Erythroblast (primary cell): ENCODE data around the gene ARHGAP26.

Experiments used
- DNase-seq, 2 experiments: peaks; one replicate each; lab custom pipeline; 2025; lab: John Stamatoyannopoulos, UW
- GATA1 ChIP-seq: IDR thresholded peaks from 2 replicates; pipeline ENCODE4 v1.6.1; 2011; ENCODE audit warnings: low read depth, mild to moderate bottlenecking, control low read depth, low read length, moderate library complexity
- POLR2A ChIP-seq: IDR thresholded peaks from 2 replicates; pipeline ENCODE4 v1.6.1; 2011; ENCODE audit warnings: mild to moderate bottlenecking, low read length

Gene ARHGAP26

DNA sequence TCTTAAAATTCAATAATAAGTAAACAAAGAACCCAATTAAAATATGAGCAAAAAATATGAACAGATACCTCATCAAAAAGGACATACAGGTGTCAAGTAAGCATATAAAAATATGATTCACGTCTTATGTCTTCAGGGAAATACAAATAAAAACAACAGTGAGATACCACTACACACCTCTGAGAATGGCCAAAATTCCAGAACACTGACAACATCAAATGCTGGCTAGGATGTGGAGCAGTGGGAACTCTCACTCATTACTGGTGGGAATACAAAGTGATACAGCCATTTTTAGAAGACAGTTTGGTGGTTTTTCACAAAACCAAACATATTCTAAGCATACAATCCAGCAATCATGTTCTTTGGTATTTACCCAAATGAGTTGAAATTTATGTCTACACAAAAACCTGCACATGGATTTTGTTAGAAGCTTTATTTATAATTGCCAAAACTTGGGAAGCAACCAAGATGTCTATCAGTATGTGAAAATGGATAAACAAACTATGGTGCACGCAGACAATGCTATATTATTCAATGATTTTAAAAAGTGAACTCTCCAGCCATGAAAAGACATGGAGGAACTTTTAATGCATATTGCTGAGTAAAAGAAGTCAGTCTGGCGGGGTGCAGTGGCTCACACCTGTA, 381.0 kb downstream of the ARHGAP26 start:
- TF ChIP-seq GATA1 (no peak), POLR2A (no peak)

DNA sequence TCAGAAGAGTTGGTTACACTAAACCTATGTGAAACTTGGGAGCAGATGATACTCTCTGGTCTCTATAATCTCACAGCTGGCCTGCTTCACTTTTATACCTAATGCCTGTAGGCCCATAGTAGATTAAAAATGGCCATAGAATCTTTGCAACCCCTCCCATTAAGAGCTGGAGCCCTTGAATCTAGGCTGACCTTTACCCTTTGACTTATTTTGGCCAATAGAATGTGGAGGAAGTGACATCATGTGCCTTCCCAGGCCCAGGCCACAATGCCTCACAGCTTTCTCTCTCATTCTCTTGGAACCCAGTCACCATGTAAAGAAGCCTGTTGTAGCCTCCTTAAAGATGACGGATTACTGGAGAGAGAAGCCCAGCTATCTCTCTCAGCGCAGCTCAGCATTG, 382.3 kb downstream of the ARHGAP26 start:
- TF ChIP-seq GATA1 = no peak
- TF ChIP-seq POLR2A = no peak
- no peak for DNase-seq

More for the DNA sequence above, 381.0 kb downstream of the ARHGAP26 start:
- DNase-seq = no peak

DNA sequence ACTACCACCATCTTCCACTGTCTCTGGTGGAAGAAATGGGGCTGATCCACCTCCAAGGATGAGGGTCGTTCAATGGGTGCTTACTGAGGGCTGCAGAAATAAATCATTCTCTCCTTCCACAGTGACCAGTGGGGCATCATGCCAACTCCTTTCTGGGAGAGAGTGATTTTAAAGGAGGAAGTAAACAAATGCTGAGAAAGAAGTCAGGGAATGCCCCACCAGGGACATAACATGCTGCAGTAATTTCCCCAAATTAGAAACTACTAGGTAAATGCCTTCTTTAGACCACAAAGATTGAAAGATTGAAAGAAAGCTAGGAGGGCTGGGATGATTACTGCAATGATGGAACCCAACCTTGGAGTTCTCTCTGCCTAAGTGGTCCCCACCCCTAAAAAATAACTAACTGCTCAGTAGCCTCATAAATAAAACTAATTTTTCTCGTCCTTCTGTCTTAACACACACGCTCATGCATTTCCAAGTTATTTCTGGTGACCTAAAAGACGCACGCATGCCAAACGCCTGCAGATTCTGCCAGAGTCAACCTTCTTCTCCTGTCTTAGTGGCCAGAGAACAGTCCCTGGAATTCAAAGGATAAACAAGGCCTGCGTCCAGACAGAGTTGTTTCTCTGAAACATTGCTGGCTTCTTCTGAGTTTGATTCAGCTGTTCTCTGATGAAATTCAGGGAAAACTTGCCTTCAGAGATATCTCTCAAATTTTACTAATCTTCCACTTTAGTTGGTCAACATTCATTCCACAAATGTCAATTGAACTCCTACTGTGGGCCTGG, 383.3 kb downstream of the ARHGAP26 start:
- DNase-seq = no peak
- no peak for TF ChIP-seq GATA1
- TF ChIP-seq POLR2A = no peak

DNA sequence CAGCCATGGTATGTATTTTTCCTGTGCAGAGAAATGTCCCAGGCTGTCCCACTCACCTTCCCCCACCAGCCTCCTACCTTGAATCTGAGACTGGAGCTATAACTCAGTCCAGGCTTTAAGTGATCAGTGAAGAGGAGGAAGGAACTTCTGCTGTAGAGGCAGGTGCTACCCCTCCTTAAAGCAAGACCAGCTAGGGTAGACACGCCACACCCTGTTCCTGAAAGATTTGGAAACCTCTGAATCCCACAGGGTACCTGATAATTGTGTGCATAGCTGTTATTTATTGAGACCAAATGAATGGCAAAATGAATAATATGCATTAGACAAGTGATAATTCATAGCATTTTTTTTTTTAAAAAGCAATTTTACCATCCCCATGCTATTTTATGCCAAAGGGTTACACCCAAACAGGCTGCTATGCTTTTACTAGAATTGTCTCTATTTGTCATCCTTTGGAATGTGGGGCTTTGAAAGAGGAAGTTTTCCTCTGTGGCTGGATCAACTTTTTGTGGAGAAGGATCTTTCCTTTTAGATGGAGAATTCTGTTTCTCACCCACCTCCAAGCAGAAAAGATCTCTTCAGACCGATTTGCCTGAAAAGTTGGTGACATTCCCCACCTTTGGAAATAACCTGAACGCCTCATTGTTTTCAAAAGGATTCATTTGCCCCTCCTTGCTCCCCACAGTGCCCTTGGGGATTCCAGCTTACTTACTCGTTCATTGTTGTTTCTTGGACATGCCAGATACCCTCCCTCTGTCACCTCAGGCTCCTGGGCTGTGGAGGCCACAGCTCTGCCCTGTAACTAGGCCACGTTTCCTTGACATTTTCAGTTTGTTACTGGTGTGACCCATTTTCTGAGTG, 384.6 kb downstream of the ARHGAP26 start:
- TF ChIP-seq GATA1 (no peak), POLR2A (no peak)
- no peak for DNase-seq

DNA sequence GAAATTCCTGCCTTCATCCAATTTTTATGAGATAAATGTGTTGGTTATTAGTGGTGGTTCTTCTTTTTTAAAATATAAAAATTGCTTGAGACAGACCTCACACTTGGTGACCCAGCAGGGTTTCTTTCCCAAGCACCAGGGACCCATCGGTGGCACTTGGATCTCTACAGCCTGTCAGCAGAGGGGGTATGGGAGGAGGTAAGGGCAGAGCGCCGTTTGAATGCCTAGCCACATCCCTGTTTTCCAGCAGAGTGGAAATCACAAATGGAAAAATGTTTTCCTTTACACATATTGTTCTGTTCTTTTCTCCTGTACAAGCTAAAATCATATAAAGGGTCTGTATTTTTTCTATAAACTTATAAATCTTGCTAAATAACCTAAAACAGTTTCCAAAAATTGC, 385.3 kb downstream of the ARHGAP26 start:
- peak in 1 of 2 experiments; percentile 1 for DNase-seq
- TF ChIP-seq POLR2A = no peak
- no peak for TF ChIP-seq GATA1

DNA sequence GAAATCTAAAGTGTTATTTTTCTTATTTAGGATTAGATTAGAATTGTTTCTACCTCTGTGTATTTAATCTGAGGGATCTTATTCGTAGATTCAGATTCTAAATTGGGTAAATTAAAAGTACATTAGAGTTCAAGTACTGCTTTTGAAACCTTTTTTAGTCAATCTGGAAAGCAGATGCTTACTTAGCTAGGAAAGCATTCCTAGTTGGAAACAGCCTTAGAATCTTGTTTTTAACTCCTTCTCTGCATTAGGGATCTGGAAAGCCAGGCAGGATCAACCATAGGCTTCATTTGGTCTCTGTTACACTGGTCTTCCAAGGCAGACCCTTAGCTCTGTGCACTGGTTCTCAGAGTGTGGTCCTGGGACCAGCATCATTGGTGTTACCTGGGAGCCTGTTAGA, 385.9 kb downstream of the ARHGAP26 start:
- DNase-seq = no peak
- no peak for TF ChIP-seq GATA1
- no peak for TF ChIP-seq POLR2A

DNA sequence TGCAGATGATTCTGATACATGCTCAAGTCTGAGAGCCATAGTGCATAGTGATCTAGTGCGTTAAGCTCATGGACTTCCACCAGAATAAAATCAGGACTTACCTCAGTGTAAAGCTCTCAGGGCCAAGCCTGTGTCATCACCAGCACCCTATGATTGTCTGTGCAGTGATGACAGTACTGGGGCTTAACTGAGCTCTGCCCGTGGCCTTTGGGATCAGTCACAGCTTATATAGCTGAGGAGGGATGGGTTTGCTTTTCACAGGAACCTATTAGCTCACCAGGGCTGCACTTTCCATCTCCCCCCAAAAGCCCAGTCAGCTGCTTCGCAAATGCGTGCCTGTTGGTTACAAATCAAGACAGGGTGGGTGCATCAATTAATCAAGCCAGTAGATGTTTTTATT, 386.4 kb downstream of the ARHGAP26 start:
- no peak for TF ChIP-seq GATA1
- no peak for TF ChIP-seq POLR2A
- no peak for DNase-seq

DNA sequence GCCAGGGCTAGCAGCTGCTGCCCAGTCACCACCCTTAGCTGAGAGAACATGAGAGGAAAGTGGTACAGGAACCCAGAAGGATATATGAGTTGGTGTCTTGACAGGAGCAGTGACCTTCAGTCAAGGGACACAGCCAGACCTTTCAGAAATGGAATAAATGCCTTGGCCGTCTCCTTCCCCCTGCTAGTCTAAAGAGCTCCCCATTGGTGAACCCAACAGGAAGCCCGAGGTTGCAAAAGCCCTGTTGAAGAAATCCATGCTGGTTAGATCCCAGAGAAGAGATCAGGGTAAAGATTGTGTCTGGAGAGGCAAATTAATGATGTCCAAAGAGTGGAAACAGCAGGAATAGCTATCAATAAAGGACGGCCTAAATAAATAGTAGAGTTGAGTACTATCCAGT, 388.9 kb downstream of the ARHGAP26 start:
- TF ChIP-seq GATA1 = no peak
- no peak for TF ChIP-seq POLR2A

DNA sequence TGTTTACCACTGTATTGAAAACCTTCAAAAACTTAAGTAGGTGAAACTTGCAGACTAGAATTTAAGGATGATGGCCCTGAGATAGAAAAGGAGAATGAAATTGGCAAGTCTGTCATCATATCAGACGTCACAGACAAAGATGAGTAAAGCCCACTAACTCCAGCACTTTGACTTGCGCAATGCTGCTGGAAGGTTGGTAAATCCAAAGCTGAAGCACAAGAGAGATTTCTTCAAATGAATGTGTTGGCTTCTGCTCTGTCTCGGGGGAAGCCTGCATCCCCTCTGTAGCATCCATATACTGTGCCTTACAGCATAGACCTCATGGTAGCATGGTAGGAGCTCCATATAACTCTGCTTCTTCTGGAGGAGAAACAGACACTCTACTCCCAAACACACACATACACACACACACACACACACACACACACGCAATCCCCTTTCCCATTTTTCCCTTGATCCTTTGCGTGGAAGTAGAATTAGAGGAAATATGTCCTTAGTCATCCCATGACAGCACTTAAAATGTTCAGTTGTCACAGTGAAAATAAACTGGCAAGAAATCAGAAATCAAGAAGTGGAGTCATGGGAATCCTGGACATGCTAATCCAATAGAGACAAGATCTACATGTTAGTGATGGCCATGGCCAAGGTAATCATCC, 391.8 kb downstream of the ARHGAP26 start:
- no peak for TF ChIP-seq GATA1
- TF ChIP-seq POLR2A = no peak
- DNase-seq = peak in 1 of 2 experiments; percentile 4

More for the DNA sequence above, 388.9 kb downstream of the ARHGAP26 start:
- no peak for DNase-seq

DNA sequence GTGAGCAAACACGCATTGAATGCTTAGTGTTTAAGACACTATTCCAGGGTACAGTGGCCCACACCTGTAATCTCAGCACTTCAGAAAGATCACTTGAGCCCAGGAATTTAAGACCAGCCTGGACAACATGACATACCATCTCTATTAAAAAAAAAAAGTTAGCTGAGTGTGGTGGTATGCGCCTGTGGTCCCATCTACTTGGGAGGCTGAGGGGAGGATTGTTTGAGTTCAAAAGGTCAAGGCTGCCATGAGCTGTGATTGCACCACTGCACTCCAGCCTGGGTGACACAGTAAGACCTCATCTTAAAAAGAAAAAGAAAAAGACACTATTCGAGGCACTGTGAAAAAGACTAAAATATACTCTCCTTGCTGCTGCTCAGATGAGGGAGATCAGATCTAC, 392.6 kb downstream of the ARHGAP26 start:
- DNase-seq = no peak
- TF ChIP-seq GATA1 = no peak
- no peak for TF ChIP-seq POLR2A

DNA sequence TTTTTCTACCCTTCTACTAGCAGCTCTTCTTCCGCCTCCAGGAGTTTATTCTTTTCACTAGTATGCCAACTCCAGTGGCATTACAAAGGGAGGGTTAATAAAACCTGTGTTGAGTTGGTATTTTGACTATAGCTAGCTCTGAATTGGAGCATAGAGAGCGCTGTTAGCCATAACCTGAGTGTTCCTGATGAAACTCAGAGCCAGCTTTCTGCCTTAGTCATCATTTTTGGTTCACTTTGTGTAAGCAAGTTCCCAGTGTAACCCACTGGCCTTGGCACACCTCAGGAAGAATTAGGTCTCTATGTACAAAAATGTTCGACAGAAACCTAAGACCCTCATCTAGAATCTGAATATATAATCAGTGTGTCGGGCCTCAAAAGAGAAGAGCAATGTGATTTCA, 394.4 kb downstream of the ARHGAP26 start:
- TF ChIP-seq POLR2A (no peak), GATA1 (no peak)

DNA sequence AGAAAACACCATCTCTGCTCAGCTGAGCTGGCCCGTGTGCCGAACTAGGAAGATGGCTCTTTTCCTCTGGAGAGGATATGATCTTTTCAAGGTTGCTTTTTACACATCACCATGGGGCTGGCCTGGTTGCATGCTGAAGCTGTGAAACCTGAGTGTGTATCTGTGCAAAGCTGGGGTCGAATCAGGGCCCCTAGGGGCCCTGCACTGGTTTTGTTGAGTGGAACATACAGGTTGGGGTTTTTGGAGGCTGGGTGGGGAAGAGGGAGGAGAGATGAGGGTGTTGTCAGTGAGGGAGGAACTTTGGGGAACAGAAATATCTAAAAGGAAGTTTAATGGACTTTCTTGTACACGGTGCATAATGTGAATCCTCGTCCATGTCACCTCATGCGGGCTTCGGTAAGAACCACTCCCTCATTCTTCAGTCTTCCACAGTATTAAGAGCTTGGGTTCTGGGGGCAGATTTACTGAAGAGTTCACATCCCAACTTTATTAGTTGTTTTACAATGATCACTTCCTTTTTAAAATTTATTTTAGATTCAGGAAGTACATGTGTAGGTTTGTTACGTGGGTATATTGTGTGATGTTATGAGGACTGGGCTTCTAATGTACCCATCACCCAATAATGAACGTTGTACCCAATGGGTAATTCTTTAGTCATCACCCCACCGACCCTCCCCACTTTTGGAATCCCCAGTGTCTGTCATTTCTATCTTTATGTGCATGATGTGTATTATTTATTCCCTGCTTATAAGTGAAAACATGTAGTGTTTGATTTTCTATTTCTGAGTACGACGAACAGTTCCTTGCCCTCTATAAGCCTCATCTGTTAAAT, 395.1 kb downstream of the ARHGAP26 start:
- DNase-seq = no peak
- TF ChIP-seq POLR2A = no peak
- no peak for TF ChIP-seq GATA1

More for the DNA sequence above, 394.4 kb downstream of the ARHGAP26 start:
- peak in 1 of 2 experiments; percentile 20 for DNase-seq

DNA sequence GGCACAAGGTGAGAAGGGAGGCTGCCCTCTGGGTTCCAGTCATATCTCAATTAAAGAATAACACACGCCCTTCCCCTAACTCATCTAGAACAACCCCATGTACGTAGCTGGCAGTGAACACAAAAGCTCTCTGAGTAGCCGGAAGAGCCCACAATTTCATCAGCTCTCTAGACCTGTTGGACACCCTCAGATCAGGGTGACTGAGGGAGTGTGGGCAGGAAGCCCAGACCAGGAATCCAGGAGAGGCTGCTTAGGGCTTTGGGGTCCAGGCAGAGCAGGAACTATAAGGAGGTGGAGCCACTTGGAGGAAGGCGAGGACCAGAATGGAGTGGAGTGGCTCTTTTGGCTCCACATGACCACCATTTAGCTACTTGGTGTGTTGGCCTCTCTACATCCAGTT, 395.9 kb downstream of the ARHGAP26 start:
- TF ChIP-seq GATA1 (no peak), POLR2A (no peak)
- DNase-seq = no peak
